OCI-LY7 (cell line): Measurements from ENCODE around the gene FYN.

Source experiments
- CTCF ChIP-seq: fragments of 200-600 bp; sonication (generic); conservative IDR thresholded peaks from 2 replicates; pipeline ENCODE4 v1.5.1; 2014; ENCODE audit warnings: mild to moderate bottlenecking, antibody characterized with exemption, low read length, moderate library complexity, mixed read lengths
- EZH2phosphoT487 ChIP-seq: fragments of 200-600 bp; sonication (generic); IDR thresholded peaks from 2 replicates; pipeline ENCODE4 v1.6.1; 2018; ENCODE audit warnings: low read depth, borderline replicate concordance, mild to moderate bottlenecking, mixed run types, antibody characterized with exemption, low read length, moderate library complexity, mixed read lengths

GRCh38 chr6:111732390-111732789 lies 140.9 kb downstream of the FYN start:
- TF ChIP-seq CTCF: no peak
- no peak for TF ChIP-seq EZH2phosphoT487
